K562 (cell line): ENCODE results near the gene GALNT13. TPM values are rescaled to one million over a fixed set of nuclear protein-coding genes. Genes with fewer than 3 reads are reported as not detected.

Experiments used
- ATAC-seq: fragments of 200-7000 bp; cut with Tn5 transposase; 3 replicates; pipeline ENCODE4 v1.9.1; 2020; ENCODE audit warnings: moderate library complexity
- BruUV-seq: library from RNA; stranded (reverse); fragments of 400-500 nt; replicated peaks from 2 replicates; lab custom pipeline; 2021; lab: Mats Ljungman, UMichigan
- CTCF ChIA-PET: fragments of 300-600 bp; formaldehyde crosslinking; extraction: SDS; loops from one replicate; lab custom pipeline; 2021; ENCODE audit warnings: low intra/inter-chr PET ratio; lab: Yijun Ruan, JAX
- POLR2A ChIA-PET: fragments of 300-600, 350-650 bp; sonication (Branson Sonifier 250); formaldehyde crosslinking; extraction: SDS; loops from one replicate; lab custom pipeline; 2021; ENCODE audit warnings: antibody characterized with exemption, inconsistent platforms; lab: Yijun Ruan, JAX
- DNase-seq, 4 experiments: peaks; one replicate each; pipeline versions ENCODE4 v3.0.0 to v3.0.0-alpha.2; 2011 to 2018; ENCODE audit warnings: low spot score in 3 of 4, mixed read lengths in 3 of 4; ENCODE audit errors: extremely low read depth in 1 of 4
- FAIRE-seq: peaks from 2 replicates; lab custom pipeline; 2011; peaks lifted over from hg19 to GRCh38; lab: Jason Lieb, UNC
- H2AFZ ChIP-seq: 2 replicates; pipeline ENCODE4 v1.6.0; 2011; ENCODE audit warnings: low read depth, low read length, control low read depth, inconsistent platforms
- H3K27ac ChIP-seq: fragments of 200-600 bp; 3 replicates; pipeline ENCODE4 v1.8.0; 2011; ENCODE audit warnings: low read depth, mild to moderate bottlenecking, control low read depth, inconsistent platforms, low read length, moderate library complexity, mixed read lengths; ENCODE audit errors: extremely low read depth
- H3K27me3 ChIP-seq, 2 experiments: fragments of 300-600 bp in 1 of 2; 2 replicates in 1 of 2; 3 replicates in 1 of 2; pipeline versions ENCODE4 v1.6.0 to v1.8.0; 2011; ENCODE audit warnings: inconsistent platforms in 2 of 2, low read length in 2 of 2, mild to moderate bottlenecking in 1 of 2, mixed read lengths in 1 of 2, moderate library complexity in 1 of 2; ENCODE audit not compliant: control insufficient read depth in 2 of 2, insufficient read depth in 2 of 2
- H3K36me3 ChIP-seq: fragments of 300-600 bp; 3 replicates; pipeline ENCODE4 v1.8.0; 2011; ENCODE audit warnings: mild to moderate bottlenecking, low read length, inconsistent platforms; ENCODE audit not compliant: control insufficient read depth, insufficient read depth
- H3K4me1 ChIP-seq, 2 experiments: fragments of 200-600 bp in 1 of 2; replicated peaks in 1 of 2; 2 replicates in 1 of 2; 3 replicates in 1 of 2; pipeline versions ENCODE4 v1.5.1 to v1.8.0; 2011; ENCODE audit warnings: inconsistent platforms in 2 of 2, low read length in 2 of 2, mild to moderate bottlenecking in 1 of 2, mixed read lengths in 1 of 2, moderate library complexity in 1 of 2; ENCODE audit not compliant: control insufficient read depth in 2 of 2, insufficient read depth in 2 of 2
- H3K4me2 ChIP-seq: 2 replicates; pipeline ENCODE4 v1.6.1; 2011; ENCODE audit warnings: low read length, control low read depth, inconsistent platforms, mixed read lengths; ENCODE audit not compliant: insufficient read depth
- H3K4me3 ChIP-seq: fragments of 200-600 bp; sonication (generic), shearing (Covaris generic); 2 replicates; pipeline ENCODE4 v1.5.1; 2016; ENCODE audit warnings: control low read depth, inconsistent platforms
- H3K79me2 ChIP-seq: fragments of 200-600 bp; 3 replicates; pipeline ENCODE4 v1.8.0; 2011; ENCODE audit warnings: low read length, inconsistent platforms; ENCODE audit not compliant: control insufficient read depth, insufficient read depth
- H3K9ac ChIP-seq, 2 experiments: 2 replicates each; pipeline versions ENCODE4 v1.6.0 to v1.6.1; 2011; ENCODE audit warnings: low read depth in 2 of 2, low read length in 2 of 2, control low read depth in 1 of 2, inconsistent platforms in 1 of 2, mild to moderate bottlenecking in 1 of 2, mixed read lengths in 1 of 2; ENCODE audit not compliant: insufficient read depth in 1 of 2
- H3K9me1 ChIP-seq: one replicate; pipeline ENCODE4 v1.6.0; 2011; ENCODE audit warnings: inconsistent platforms, mild to moderate bottlenecking, low read length, moderate library complexity; ENCODE audit not compliant: control insufficient read depth, insufficient read depth
- H3K9me3 ChIP-seq: replicated peaks from 2 replicates; pipeline ENCODE4 v1.5.1; 2011; ENCODE audit warnings: low read depth, low read length, inconsistent platforms; ENCODE audit not compliant: control insufficient read depth, insufficient read depth
- H4K20me1 ChIP-seq: replicated peaks from 2 replicates; pipeline ENCODE4 v1.6.1; 2011; ENCODE audit warnings: low read length, inconsistent platforms, mixed read lengths; ENCODE audit not compliant: control insufficient read depth, insufficient read depth
- ATF1 ChIP-seq, 2 experiments: fragments of 450-650 bp in 1 of 2; IDR thresholded peaks; 2 replicates each; pipeline ENCODE4 v1.6.1; 2016; ENCODE audit warnings: missing compliant biosample characterization in 1 of 2, missing genetic modification characterization in 1 of 2
- ETV5 ChIP-seq: sonication (generic); formaldehyde crosslinking; IDR thresholded peaks from 2 replicates; pipeline ENCODE4 v1.4.0; 2020; ENCODE audit warnings: low read depth, mild to moderate bottlenecking, missing genetic modification reagents
- FOXM1 ChIP-seq, 2 experiments: fragments of 450-650 bp in 1 of 2; sonication (generic) in 1 of 2; formaldehyde crosslinking in 1 of 2; IDR thresholded peaks; 2 replicates each; pipeline versions ENCODE4 v1.6.1 to v1.9.0; 2017 to 2022; ENCODE audit warnings: low read depth in 2 of 2, mild to moderate bottlenecking in 2 of 2, missing genetic modification reagents in 1 of 2, moderate library complexity in 1 of 2
- KLF16 ChIP-seq: IDR thresholded peaks from 2 replicates; pipeline ENCODE4 v1.6.1; 2016; ENCODE audit warnings: antibody characterized with exemption
- MAFG ChIP-seq: fragments of 450-650 bp; conservative IDR thresholded peaks from 2 replicates; pipeline ENCODE4 v1.6.1; 2016; ENCODE audit warnings: missing genetic modification characterization, missing compliant biosample characterization
- NFYB ChIP-seq: IDR thresholded peaks from 2 replicates; pipeline ENCODE4 v1.6.1; 2011; ENCODE audit warnings: mild to moderate bottlenecking, moderate library complexity; ENCODE audit not compliant: insufficient read length; ENCODE audit errors: extremely low read depth
- PHB2 ChIP-seq: fragments of 450-650 bp; IDR thresholded peaks from 2 replicates; pipeline ENCODE4 v1.6.1; 2017; ENCODE audit warnings: low read depth
- SMC3 ChIP-seq: conservative IDR thresholded peaks from 2 replicates; pipeline ENCODE4 v1.6.1; 2011; ENCODE audit warnings: low read depth, low read length, improper control_type of control experiment; ENCODE audit not compliant: insufficient read depth
- SREBF1 ChIP-seq: fragments of 150-350 bp; IDR thresholded peaks from 2 replicates; pipeline ENCODE4 v1.6.1; 2014; ENCODE audit warnings: antibody characterized with exemption, low read depth, low read length, borderline replicate concordance
- TRIM25 ChIP-seq: fragments of 450-650 bp; IDR thresholded peaks from 2 replicates; pipeline ENCODE4 v1.7.0; 2016; ENCODE audit warnings: borderline replicate concordance
- ZBTB9 ChIP-seq: fragments of 450-650 bp; formaldehyde crosslinking; IDR thresholded peaks from 2 replicates; pipeline ENCODE4 v1.4.0; 2020; ENCODE audit warnings: mild to moderate bottlenecking, moderate library complexity
- ZC3H8 ChIP-seq: fragments of 450-650 bp; IDR thresholded peaks from 2 replicates; pipeline ENCODE4 v1.6.1; 2017
- ZKSCAN8 ChIP-seq: fragments of 200-800 bp; sonication (Bioruptor generic); IDR thresholded peaks from 2 replicates; pipeline ENCODE4 v1.6.1; 2016; ENCODE audit warnings: missing genetic modification characterization, missing compliant biosample characterization
- ZNF174 ChIP-seq: fragments of 250-450 bp; sonication (Bioruptor Pico); IDR thresholded peaks from 2 replicates; pipeline ENCODE4 v1.4.0; 2020; ENCODE audit warnings: mild to moderate bottlenecking
- ZNF444 ChIP-seq: fragments of 250-450 bp; sonication (Bioruptor Pico); IDR thresholded peaks from 2 replicates; pipeline ENCODE4 v1.4.0; 2020; ENCODE audit warnings: mild to moderate bottlenecking, moderate library complexity
- WGBS: fragments of 100-300 bp; shearing (Covaris generic); methylation state at CpG from one replicate; pipeline ENCODE4 v1.1.6; 2016; ENCODE audit warnings: low coverage, mixed read lengths; ENCODE audit not compliant: insufficient coverage; ENCODE audit errors: missing lambda C conversion rate; 5-methylcytosine and 5-hydroxymethylcytosine counted together
- in situ Hi-C: fragments of 300-500 bp; cut with MboI; formaldehyde crosslinking; loops from 4 replicates; pipeline ENCODE4 v1.15.0; 2018; ENCODE audit warnings: inconsistent platforms, mixed read lengths
- intact Hi-C: fragments of 100-400 bp; cut with micrococcal nuclease; formaldehyde crosslinking; loops from 2 replicates; pipeline ENCODE4 v1.14.2; 2022
- polyA plus RNA-seq, 8 experiments: library from polyadenylated mRNA; depleted of rRNA in 4 of 8; stranded (reverse) in 5 of 8; unstranded in 3 of 8; fragments of >200 nt; fragmentation: Nextera tagmentation in 2 of 8; fragmentation: Illumina TruSeq in 1 of 8; extraction: Ambion mirVana in 2 of 8; extraction: Trizol in 1 of 8; gene quantifications; 2 replicates each; pipeline versions ENCODE4 v1.2.1 to v1.2.3, GENCODE V29; 2011 to 2014; ENCODE audit warnings: inconsistent platforms in 1 of 8, missing spikeins in 1 of 8
- total RNA-seq, 7 experiments: library from RNA; depleted of rRNA in 6 of 7; stranded (reverse); fragments of >200 nt in 6 of 7; fragmentation: Illumina TruSeq in 2 of 7; extraction: Trizol in 2 of 7; gene quantifications; 2 replicates each; pipeline versions ENCODE4 v1.2.1 to v1.2.3, GENCODE V29; 2011 to 2021; ENCODE audit warnings: low replicate concordance in 1 of 7
- TF ChIP-seq, protein P1 (sequence below): sonication (generic); formaldehyde crosslinking; IDR thresholded peaks from 2 replicates; pipeline ENCODE4 v1.8.0; 2022; ENCODE audit warnings: missing genetic modification reagents, mild to moderate bottlenecking, borderline replicate concordance

GALNT13 gene
- total and polyA plus RNA-seq, 9 of the 15 experiments (the other 6 are each of a cell fraction or from before 2014, with no cell fraction given): not detected

DNA sequence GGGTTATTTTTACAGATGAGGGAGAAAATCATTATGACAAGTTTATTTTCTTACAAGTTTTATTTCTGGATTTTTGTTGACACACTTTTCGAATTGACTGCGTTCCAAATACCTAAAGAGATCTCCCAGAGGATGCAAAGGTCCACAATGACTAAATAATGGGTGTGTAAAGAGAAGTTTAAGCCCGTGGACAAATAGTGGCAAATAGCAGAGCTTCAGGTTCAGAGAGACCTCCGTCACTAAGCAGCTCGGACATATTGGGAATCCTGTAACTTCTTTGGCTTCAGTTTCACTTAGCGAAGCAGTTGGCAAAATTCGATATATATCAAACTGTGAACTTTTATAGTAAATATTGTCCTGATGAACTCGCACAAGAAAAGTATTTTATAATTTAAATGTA is 556.3 kb downstream of the GALNT13 start:
- ChIA-PET POLR2A (no interaction called here), CTCF (interaction anchor here (0.7 kb wide), 1 partner anchor 674 kb away, joined by 4 read pairs; no protein-coding TSS in a partner anchor)
- Histone ChIP-seq H3K27me3 (no peaks in the 10 kb centered on the region), H3K9ac (no peak overlapping the region), H3K36me3 (no peaks in the 10 kb centered on the region), H3K4me2 (no peak overlapping the region), H3K4me3 (no peak overlapping the region), H3K9me1 (no peaks in the 10 kb centered on the region), H2AFZ (no peak overlapping the region), H3K27ac (no peak overlapping the region), H3K9me3 (peaks cover 2% of the 10 kb centered on the region; the same call in 1 of the 2 replicates), H3K4me1 (no peaks in the 10 kb centered on the region), H4K20me1 (no peaks in the 10 kb centered on the region), H3K79me2 (no peaks in the 10 kb centered on the region)
- no peak for TF ChIP-seq NFYB
- TF ChIP-seq ZNF174 (CRISPR knock-in tag): no peak
- no peak for TF ChIP-seq MAFG (tag)
- TF ChIP-seq ZC3H8: no peak
- no peak for TF ChIP-seq ATF1 (CRISPR knock-in tag; IDR thresholded peaks at IDR 0.05)
- no peak for TF ChIP-seq ATF1 (tag; IDR thresholded peaks at IDR 0.05)
- TF ChIP-seq SMC3: no peak
- no peak for TF ChIP-seq ETV5
- no peak for TF ChIP-seq SREBF1
- no peak for TF ChIP-seq ZNF444
- TF ChIP-seq TRIM25: no peak
- no peak for TF ChIP-seq KLF16
- TF ChIP-seq ZKSCAN8: no peak
- TF ChIP-seq FOXM1 (IDR thresholded peaks at IDR 0.05; ENCODE audit: low read depth): no peak
- TF ChIP-seq FOXM1 (CRISPR knock-in tag; IDR thresholded peaks at IDR 0.05; ENCODE audit: low read depth): no peak
- no peak for TF ChIP-seq PHB2
- TF ChIP-seq ZBTB9 (CRISPR knock-in tag): no peak
- TF ChIP-seq, protein P1, sequence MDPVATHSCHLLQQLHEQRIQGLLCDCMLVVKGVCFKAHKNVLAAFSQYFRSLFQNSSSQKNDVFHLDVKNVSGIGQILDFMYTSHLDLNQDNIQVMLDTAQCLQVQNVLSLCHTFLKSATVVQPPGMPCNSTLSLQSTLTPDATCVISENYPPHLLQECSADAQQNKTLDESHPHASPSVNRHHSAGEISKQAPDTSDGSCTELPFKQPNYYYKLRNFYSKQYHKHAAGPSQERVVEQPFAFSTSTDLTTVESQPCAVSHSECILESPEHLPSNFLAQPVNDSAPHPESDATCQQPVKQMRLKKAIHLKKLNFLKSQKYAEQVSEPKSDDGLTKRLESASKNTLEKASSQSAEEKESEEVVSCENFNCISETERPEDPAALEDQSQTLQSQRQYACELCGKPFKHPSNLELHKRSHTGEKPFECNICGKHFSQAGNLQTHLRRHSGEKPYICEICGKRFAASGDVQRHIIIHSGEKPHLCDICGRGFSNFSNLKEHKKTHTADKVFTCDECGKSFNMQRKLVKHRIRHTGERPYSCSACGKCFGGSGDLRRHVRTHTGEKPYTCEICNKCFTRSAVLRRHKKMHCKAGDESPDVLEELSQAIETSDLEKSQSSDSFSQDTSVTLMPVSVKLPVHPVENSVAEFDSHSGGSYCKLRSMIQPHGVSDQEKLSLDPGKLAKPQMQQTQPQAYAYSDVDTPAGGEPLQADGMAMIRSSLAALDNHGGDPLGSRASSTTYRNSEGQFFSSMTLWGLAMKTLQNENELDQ (CRISPR knock-in tag): no peak
- WGBS: under 1% methylated on average over 8 of the region's 8 CpGs
- ATAC-seq (no peak), FAIRE-seq (no peak), DNase-seq (no peak)
- in situ Hi-C loops: no loop called here
- intact Hi-C loops: no loop called here
- no TSS peak for BruUV-seq
